Measurements from ENCODE around the gene GGACT.
"Not testable (repeated sequence)": the region's sequence is repeated elsewhere in the genome, so short reads cannot be mapped to it uniquely, and the experiment has no call there.

Gene GGACT

GRCh38 chr13:100588331-100589177 lies at the start of gene GGACT:
Gene GGACT (minus strand): TSS chr13:100588789. CDS start chr13:100532591, 56,198 bp downstream.
- peak; percentile 72 for DNase-seq

DNA sequence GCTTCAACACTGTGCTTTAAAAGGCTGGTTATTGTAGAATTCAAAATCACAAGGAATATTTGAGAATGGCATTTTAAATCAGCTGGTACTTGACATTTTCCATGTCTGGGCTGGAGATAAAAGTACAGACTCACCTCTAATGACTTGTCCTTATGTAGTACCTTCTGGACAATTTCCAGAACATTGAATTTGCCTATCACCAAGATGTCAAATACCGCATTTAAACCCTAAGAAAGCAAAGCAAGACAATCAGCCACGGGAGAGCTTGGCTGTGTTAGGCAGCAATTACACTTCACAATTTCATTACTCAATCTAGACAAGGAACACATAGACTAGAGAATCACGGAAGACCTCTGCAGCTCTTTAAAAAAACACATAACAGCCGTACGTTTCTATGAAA lies 49.2 kb upstream of the GGACT start:
- DNase-seq: no peak

GRCh38 chr13:100637380-100637779 lies 48.8 kb upstream of the GGACT start:
- DNase-seq: no peak

GRCh38 chr13:100636441-100636840 lies 47.9 kb upstream of the GGACT start:
- DNase-seq: no peak

- DNase-seq: no peak
These were observed 47.4 kb upstream of the GGACT start for GRCh38 chr13:100636004-100636403.

- no peak for DNase-seq
These were observed 46.1 kb upstream of the GGACT start for GRCh38 chr13:100634696-100635095.

- DNase-seq: no peak
These were observed 44.9 kb upstream of the GGACT start for GRCh38 chr13:100633461-100633860.

- peak; percentile 39 for DNase-seq
These were observed 42.0 kb upstream of the GGACT start for GRCh38 chr13:100630555-100630954.

- no peak for DNase-seq
These were observed 38.5 kb upstream of the GGACT start for GRCh38 chr13:100627120-100627519.

DNA sequence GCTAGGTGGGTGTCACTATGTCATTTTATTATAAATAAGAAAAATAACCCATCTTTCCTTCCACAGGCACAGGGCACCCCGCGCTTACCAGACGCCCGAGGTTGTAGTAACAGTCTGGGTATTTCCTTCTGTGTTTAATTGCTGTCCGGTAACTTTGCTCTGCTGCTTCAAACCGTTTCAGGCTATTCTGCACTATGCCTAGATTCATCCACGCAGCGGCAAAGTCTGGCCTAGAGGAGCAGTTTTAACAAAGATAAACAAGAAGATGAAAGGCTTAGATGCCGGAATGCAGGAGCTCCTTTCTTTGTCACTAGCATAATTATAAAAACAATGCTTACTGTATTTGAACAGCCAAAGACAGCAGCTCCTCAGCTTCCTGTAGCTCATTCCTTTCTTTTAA lies 36.9 kb upstream of the GGACT start:
- no peak for DNase-seq

- DNase-seq: no peak
These were observed 32.2 kb upstream of the GGACT start for GRCh38 chr13:100620792-100621191.

DNA sequence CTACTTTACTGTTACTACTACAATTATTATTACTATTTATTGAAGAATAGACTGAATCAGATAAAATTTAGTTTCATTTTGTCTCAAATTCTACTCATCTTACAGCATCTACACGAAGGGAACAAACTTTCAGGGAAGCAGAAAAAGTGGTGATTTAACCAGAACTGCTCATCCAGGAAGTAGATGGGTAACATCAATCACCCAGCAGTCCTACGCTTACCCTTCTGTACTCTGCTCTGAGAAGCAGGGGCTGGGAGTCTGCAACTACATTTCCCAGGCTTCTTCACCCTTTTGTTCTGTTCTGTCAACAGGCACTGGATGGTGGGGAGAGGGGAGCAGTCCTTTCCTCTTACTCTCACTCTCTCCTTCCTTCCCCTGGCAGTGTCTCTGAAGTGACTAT lies 31.4 kb upstream of the GGACT start:
- no peak for DNase-seq

GRCh38 chr13:100618897-100619296 lies 30.3 kb upstream of the GGACT start:
- DNase-seq: not testable (repeated sequence)

- no peak for DNase-seq
These were observed 24.4 kb upstream of the GGACT start for GRCh38 chr13:100613031-100613430.

DNA sequence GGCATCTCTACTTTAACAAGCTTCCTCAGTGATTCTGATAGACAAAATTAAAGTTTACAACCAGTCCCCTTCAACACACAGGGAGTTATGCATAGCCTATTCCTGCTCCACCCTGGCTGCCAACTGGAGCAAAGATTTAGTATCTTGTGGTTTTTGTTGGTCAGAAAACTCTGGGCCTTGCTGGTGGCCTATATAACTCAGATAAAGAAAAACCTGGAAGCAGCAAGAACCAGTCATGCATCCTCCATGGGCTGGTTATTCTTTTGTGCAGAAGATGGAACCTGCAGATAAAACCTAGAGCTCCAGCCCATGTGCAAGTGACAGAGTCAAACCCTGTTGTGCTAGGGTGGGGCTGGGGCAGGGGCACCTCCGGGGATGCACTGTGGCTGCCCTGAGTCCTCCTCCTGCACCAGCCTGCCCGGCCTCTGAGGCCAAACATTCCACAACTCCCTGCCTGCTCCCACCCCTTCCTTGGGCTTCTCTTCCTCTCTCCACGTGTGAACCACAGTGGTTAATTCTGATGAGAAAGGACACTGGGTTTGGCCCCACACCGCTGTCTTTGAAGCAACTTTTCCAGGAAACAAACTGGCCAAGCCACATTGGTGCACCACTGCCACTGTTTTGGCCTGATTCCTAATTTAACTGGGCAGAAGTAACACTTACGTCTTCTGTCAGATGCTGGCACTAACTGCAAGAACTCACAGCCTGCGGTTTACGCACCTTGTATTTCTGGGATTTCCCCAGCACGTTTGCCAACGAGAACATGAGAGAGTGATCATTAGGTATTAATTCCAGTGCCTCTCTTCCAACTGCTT lies 23.3 kb upstream of the GGACT start:
- DNase-seq: no peak

GRCh38 chr13:100610391-100611347 lies 22.1 kb upstream of the GGACT start:
- no peak for DNase-seq

- no peak for DNase-seq
These were observed 20.3 kb upstream of the GGACT start for GRCh38 chr13:100608906-100609305.

GRCh38 chr13:100608489-100608888 lies 19.9 kb upstream of the GGACT start:
- DNase-seq: no peak

- no peak for DNase-seq
These were observed 16.5 kb upstream of the GGACT start for GRCh38 chr13:100604918-100605710.

GRCh38 chr13:100602493-100603111 lies 14.0 kb upstream of the GGACT start:
- no peak for DNase-seq

DNA sequence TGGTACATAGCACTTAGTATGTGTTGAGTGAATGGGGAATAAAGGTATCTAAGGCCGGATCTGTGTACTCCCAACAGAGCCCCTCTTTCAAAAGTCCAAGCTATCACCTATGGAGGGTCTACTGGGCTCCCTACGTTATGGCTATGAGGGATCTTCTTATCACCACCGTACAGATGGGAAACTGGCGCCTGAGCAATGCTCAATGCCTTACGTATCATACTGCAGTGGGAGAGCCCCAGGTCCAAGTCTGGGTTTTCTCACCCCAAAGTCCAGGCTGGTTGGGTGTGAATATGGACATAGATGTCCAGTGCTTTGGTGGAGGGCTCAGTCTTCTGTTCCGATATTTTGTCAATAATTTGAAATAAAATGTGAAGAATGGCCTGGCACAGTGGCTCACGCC lies 13.1 kb upstream of the GGACT start:
- DNase-seq: no peak

GRCh38 chr13:100600915-100601314 lies 12.3 kb upstream of the GGACT start:
- no peak for DNase-seq

All from NCI-H1092 treated with DMSO at 0.1 percent for 48 hours (cell line).